ENCODE measurements around the gene CPNE5. TPM values are rescaled to one million over a fixed set of nuclear protein-coding genes. Genes with fewer than 3 reads are reported as not detected.

CPNE5 gene
- total and polyA plus RNA-seq, 2 of the 4 experiments (the other 2 are of a cell fraction), result 0.07 TPM; not detected in 1

GRCh38 chr6:36730424-36731380 lies 108.5 kb downstream of the CPNE5 start:
- H3K9me3 ChIP-seq (ENCODE audit: control insufficient read depth, insufficient read depth, low read length), result no peaks in the 10 kb centered on the region
- H2AFZ ChIP-seq (replicated peaks; ENCODE audit: low read length, poor library complexity), result no peak overlapping the region
- H3K4me1 ChIP-seq (ENCODE audit: control insufficient read depth, insufficient read depth, low read length), result peaks cover 9% of the 10 kb centered on the region
- no peak overlapping the region for H2AK9ac ChIP-seq (replicated peaks; ENCODE audit: low read depth, low read length, poor library complexity)
- ChIA-PET CTCF (interaction anchor here (0.6 kb wide), 1 partner anchor 183 kb away, joined by 3 read pairs; no protein-coding TSS in a partner anchor), POLR2A (ENCODE audit: unreplicated experiment) (no interaction called here)
- no peak overlapping the region for H2BK5ac ChIP-seq (ENCODE audit: low read depth, low read length, poor library complexity, severe bottlenecking)
- H2BK120ac ChIP-seq (ENCODE audit: low read depth, low read length), result no peak overlapping the region
- no peak overlapping the region for H3K18ac ChIP-seq (ENCODE audit: low read depth, low read length)
- peaks cover 2% of the 10 kb centered on the region; the same call in 1 of the 2 replicates for H3K27me3 ChIP-seq (ENCODE audit: control insufficient read depth, insufficient read depth, low read length)
- H4K5ac ChIP-seq (ENCODE audit: low read depth, low read length), result no peak overlapping the region
- BruUV-seq (replicated peaks), result no TSS peak
- DNase-seq (no peak), ATAC-seq (ENCODE audit: low read depth) (no peak)
- in situ Hi-C loops (cut with MboI; ENCODE audit: low sequenced_read_pairs), result no loop called here
- no peak overlapping the region for H3K23ac ChIP-seq (ENCODE audit: low read depth, low read length)
- H3K4me2 ChIP-seq (ENCODE audit: low read depth, low read length), result no peak overlapping the region
- H4K20me1 ChIP-seq (ENCODE audit: insufficient read depth, low read length), result no peaks in the 10 kb centered on the region
- H3K56ac ChIP-seq (ENCODE audit: extremely low read depth, insufficient read depth, low read length), result no peak overlapping the region
- no peaks in the 10 kb centered on the region for H3K79me1 ChIP-seq (ENCODE audit: low read depth in 1 of 2, low read length in 2 of 2)
- TF ChIP-seq RAD21 (IDR thresholded peaks at IDR 0.05; ENCODE audit: low read length) (no peak), ELK1 (IDR thresholded peaks at IDR 0.05; ENCODE audit: borderline replicate concordance, low read depth, low read length) (no peak), MAZ (IDR thresholded peaks at IDR 0.05; ENCODE audit: borderline replicate concordance, low read depth, low read length) (no peak), POLR2A (IDR thresholded peaks at IDR 0.05; ENCODE audit: low read depth, low read length) (no peak), USF2 (IDR thresholded peaks at IDR 0.05; ENCODE audit: low read depth, low read length) (no peak), NFE2L2 (IDR thresholded peaks at IDR 0.05; ENCODE audit: low read depth, low read length) (no peak), FOS (IDR thresholded peaks at IDR 0.05; ENCODE audit: low read depth, low read length) (no peak), RFX5 (IDR thresholded peaks at IDR 0.05; ENCODE audit: low read depth, low read length) (no peak), SMC3 (IDR thresholded peaks at IDR 0.05; ENCODE audit: low read depth, low read length) (no peak), CHD1 (IDR thresholded peaks at IDR 0.05; ENCODE audit: low read depth, low read length) (no peak), CEBPB (IDR thresholded peaks at IDR 0.05; ENCODE audit: low read depth, low read length) (no peak)
- no peak overlapping the region for H2BK20ac ChIP-seq (ENCODE audit: low read depth, low read length)
- intact Hi-C loops (cut with micrococcal nuclease), result no loop called here
- H3K9ac ChIP-seq (ENCODE audit: low read depth, low read length), result no peak overlapping the region
- dilution Hi-C loops (cut with HindIII; ENCODE audit: low sequenced_read_pairs, unreplicated experiment), result no loop called here
- no peaks in the 10 kb centered on the region; the same call in 1 of the 2 replicates for H3K9me1 ChIP-seq (ENCODE audit: insufficient read depth, low read length)
- H4K8ac ChIP-seq (ENCODE audit: low read depth in 2 of 2, low read length in 2 of 2), result no peak overlapping the region
- WGBS, 2 experiments (ENCODE audit: extremely low coverage in 2 of 2, insufficient read length in 1 of 2), result 73% methylated on average over 5 of the region's 15 CpGs; no CpG with 5 or more reads in 1 of the 2 experiments
- H3K36me3 ChIP-seq (ENCODE audit: control insufficient read depth, insufficient read depth, low read length), result no peaks in the 10 kb centered on the region
- H3K4ac ChIP-seq (ENCODE audit: low read depth, low read length), result no peak overlapping the region
- no peak overlapping the region for H3K4me3 ChIP-seq (ENCODE audit: insufficient read depth, low read depth, low read length)
- H3K27ac ChIP-seq (ENCODE audit: insufficient read depth, low read length), result no peak overlapping the region
- no peak overlapping the region for H2AK5ac ChIP-seq (ENCODE audit: low read depth, low read length)
- no peak overlapping the region for H3K14ac ChIP-seq (replicated peaks; ENCODE audit: low read depth, low read length)
- no peak overlapping the region for H2BK15ac ChIP-seq (ENCODE audit: low read depth, low read length)
- no peak overlapping the region for H4K91ac ChIP-seq (ENCODE audit: insufficient read depth, low read depth, low read length)
